GM10266 (cell line): Measurements from ENCODE around the gene KLHDC2.

Experiments
- DNase-seq: peaks from one replicate; pipeline ENCODE4 v3.0.0; 2012; ENCODE audit errors: extremely low spot score
- CTCF ChIP-seq: IDR thresholded peaks from 2 replicates; pipeline ENCODE4 v1.5.1; 2012; ENCODE audit warnings: mild to moderate bottlenecking, low read depth; ENCODE audit not compliant: control insufficient read depth, insufficient read depth; ENCODE audit errors: missing control alignments

KLHDC2 gene

GRCh38 chr14:49754570-49755097 lies 13.3 kb upstream of the KLHDC2 start:
- no peak for TF ChIP-seq CTCF
- DNase-seq = no peak

GRCh38 chr14:49755378-49755777 lies 12.6 kb upstream of the KLHDC2 start:
- no peak for TF ChIP-seq CTCF
- no peak for DNase-seq

GRCh38 chr14:49761839-49762551 lies 6.0 kb upstream of the KLHDC2 start:
- TF ChIP-seq CTCF = no peak
- no peak for DNase-seq

GRCh38 chr14:49766839-49767238 lies 1.1 kb upstream of the KLHDC2 start:
- no peak for TF ChIP-seq CTCF
- DNase-seq = no peak

GRCh38 chr14:49767270-49767570 lies 733 bp upstream of the KLHDC2 start:
- no peak for DNase-seq
- TF ChIP-seq CTCF = no peak

- DNase-seq = peak; percentile 72
- TF ChIP-seq CTCF = no peak
Observed at GRCh38 chr14:49768301-49769121, 558 bp downstream of the KLHDC2 start.

- no peak for DNase-seq
- no peak for TF ChIP-seq CTCF
Observed at GRCh38 chr14:49769171-49769570, 1.2 kb downstream of the KLHDC2 start.
